ENCODE measurements around the gene RPL19. TPM values are rescaled to one million over a fixed set of nuclear protein-coding genes. Genes with fewer than 3 reads are reported as not detected.

The RPL19 gene
- total and polyA plus RNA-seq, 2 experiments from 2014 or later = 1,594 to 2,627 TPM

GRCh38 chr17:39183045-39183444 lies 17.0 kb upstream of the RPL19 start:
- H3K27me3 Mint-ChIP-seq (ENCODE audit: insufficient read depth, low read depth, poor library complexity) = peaks cover 6% of the 10 kb centered on the region

GRCh38 chr17:39183720-39184119 lies 16.4 kb upstream of the RPL19 start:
- H2AFZ ChIP-seq = no peak overlapping the region
- H3K79me2 ChIP-seq (replicated peaks; ENCODE audit: insufficient read depth) = no peaks in the 10 kb centered on the region
- ATAC-seq = no peak
- H3K4me3 ChIP-seq = no peak overlapping the region
- H3K36me3 Mint-ChIP-seq (ENCODE audit: low read depth) = peaks cover 44% of the 10 kb centered on the region
- no peaks in the 10 kb centered on the region for H3K9me3 Mint-ChIP-seq
- H3K9me2 ChIP-seq (ENCODE audit: insufficient read depth) = no peaks in the 10 kb centered on the region
- H3K4me1 ChIP-seq (ENCODE audit: insufficient read depth) = no peaks in the 10 kb centered on the region
- peaks cover 5% of the 10 kb centered on the region for H3K27me3 Mint-ChIP-seq (ENCODE audit: insufficient read depth, low read depth, poor library complexity)
- no peak overlapping the region for H3K27ac Mint-ChIP-seq
- H3K4me2 ChIP-seq = no peak overlapping the region
- H3K27me3 ChIP-seq (ENCODE audit: insufficient read depth) = no peaks in the 10 kb centered on the region
- H3K36me3 ChIP-seq (ENCODE audit: insufficient read depth) = peaks cover 18% of the 10 kb centered on the region
- no peak overlapping the region for H3K4me3 Mint-ChIP-seq
- H3K4me1 Mint-ChIP-seq = no peaks in the 10 kb centered on the region
- DNase-seq (ENCODE audit: low spot score) = no peak
- no peak overlapping the region for H3K27ac ChIP-seq (ENCODE audit: low read depth)
- no peaks in the 10 kb centered on the region; the same call in 1 of the 2 replicates for H4K20me1 ChIP-seq (replicated peaks; ENCODE audit: insufficient read depth)
- H3F3A ChIP-seq (replicated peaks; ENCODE audit: low read depth) = 0 out of 2 replicates have a peak, but pooled peaks cover 2% of the 10 kb centered on the region
- TF ChIP-seq ZNF462 (CRISPR knock-in tag; IDR thresholded peaks at IDR 0.05) (no peak), ZNF114 (CRISPR knock-in tag; IDR thresholded peaks at IDR 0.05) (no peak), EZH2phosphoT487 (IDR thresholded peaks at IDR 0.05; ENCODE audit: unreplicated experiment) (no peak), REST (IDR thresholded peaks at IDR 0.05; ENCODE audit: unreplicated experiment) (no peak), EZH2 (IDR thresholded peaks at IDR 0.05; ENCODE audit: low read depth, unreplicated experiment) (no peak), POLR2AphosphoS5 (IDR thresholded peaks at IDR 0.05; ENCODE audit: low read depth) (no peak), ZNF331 (CRISPR knock-in tag; IDR thresholded peaks at IDR 0.05; ENCODE audit: low read depth) (no peak), JUNB (IDR thresholded peaks at IDR 0.05; ENCODE audit: unreplicated experiment) (no peak), NANOG (IDR thresholded peaks at IDR 0.05; ENCODE audit: borderline replicate concordance) (no peak), CREB1 (CRISPR knock-in tag; IDR thresholded peaks at IDR 0.05; ENCODE audit: low read depth) (no peak), ETS1 (IDR thresholded peaks at IDR 0.05) (no peak)

More at GRCh38 chr17:39183045-39183444, 17.0 kb upstream of the RPL19 start:
- Histone ChIP-seq H3K4me3 (no peak overlapping the region), H4K20me1 (replicated peaks; ENCODE audit: insufficient read depth) (no peaks in the 10 kb centered on the region; the same call in 1 of the 2 replicates), H3K27ac (ENCODE audit: low read depth) (no peak overlapping the region), H3K36me3 (ENCODE audit: insufficient read depth) (peaks cover 18% of the 10 kb centered on the region), H3K4me1 (ENCODE audit: insufficient read depth) (no peaks in the 10 kb centered on the region), H3K27me3 (ENCODE audit: insufficient read depth) (no peaks in the 10 kb centered on the region), H3F3A (replicated peaks; ENCODE audit: low read depth) (0 out of 2 replicates have a peak, but pooled peaks cover 5% of the 10 kb centered on the region), H3K9me2 (ENCODE audit: insufficient read depth) (no peaks in the 10 kb centered on the region), H3K79me2 (replicated peaks; ENCODE audit: insufficient read depth) (no peaks in the 10 kb centered on the region), H2AFZ (no peak overlapping the region), H3K4me2 (no peak overlapping the region)
- ATAC-seq (no peak), DNase-seq (ENCODE audit: low spot score) (no peak)
- no peaks in the 10 kb centered on the region for H3K9me3 Mint-ChIP-seq
- peaks cover 42% of the 10 kb centered on the region for H3K36me3 Mint-ChIP-seq (ENCODE audit: low read depth)
- no peak for TF ChIP-seq POLR2AphosphoS5 (IDR thresholded peaks at IDR 0.05; ENCODE audit: low read depth)
- TF ChIP-seq EZH2 (IDR thresholded peaks at IDR 0.05; ENCODE audit: low read depth, unreplicated experiment) = no peak
- no peak overlapping the region; the same call in 2 of the 3 replicates for H3K4me3 Mint-ChIP-seq
- H3K27ac Mint-ChIP-seq = no peak overlapping the region
- H3K4me1 Mint-ChIP-seq = peaks cover 1% of the 10 kb centered on the region; the same call in 1 of the 3 replicates
